CD4-positive, alpha-beta T cell (primary cell): ENCODE results near the gene CSTF3. TPM values are rescaled to one million over a fixed set of nuclear protein-coding genes. Genes with fewer than 3 reads are reported as not detected.

Source experiments
- ATAC-seq: fragments of 200-7000 bp; cut with Tn5 transposase; one replicate; pipeline ENCODE4 v1.10.0; 2022; ENCODE audit warnings: mild to moderate bottlenecking; ENCODE audit not compliant: poor library complexity
- CTCF ChIA-PET: fragments of 350-600 bp; sonication (Branson Sonifier 250); formaldehyde crosslinking; loops from one replicate; lab custom pipeline; 2021; ENCODE audit warnings: antibody characterized with exemption, inconsistent platforms; lab: Charles Lee
- POLR2A ChIA-PET: fragments of 350-600 bp; sonication (Branson Sonifier 250); formaldehyde crosslinking; loops from one replicate; lab custom pipeline; 2021; ENCODE audit warnings: antibody characterized with exemption, inconsistent platforms; lab: Charles Lee
- DNase-seq, 14 experiments: peaks; one replicate each; pipeline ENCODE4 v3.0.0-alpha.2; 2013 to 2020; ENCODE audit warnings: mixed read lengths in 2 of 14
- H3K27ac ChIP-seq, 2 donors: one replicate each; pipeline versions ENCODE4 v1.5.1 to v1.7.0; 2013; ENCODE audit warnings: low read length in 2 of 2, low read depth in 1 of 2, mild to moderate bottlenecking in 1 of 2
- H3K27me3 ChIP-seq, 2 experiments: 1 replicate in 1 of 2; 2 replicates in 1 of 2; pipeline versions ENCODE4 v1.6.1 to v1.7.0; 2013; ENCODE audit warnings: low read length in 2 of 2, control low read depth in 1 of 2, mild to moderate bottlenecking in 1 of 2, moderate library complexity in 1 of 2; ENCODE audit not compliant: insufficient read depth in 2 of 2, control insufficient read depth in 1 of 2
- H3K36me3 ChIP-seq: one replicate; pipeline ENCODE4 v1.6.1; 2013; ENCODE audit warnings: low read length, control low read depth; ENCODE audit not compliant: insufficient read depth
- H3K4me1 ChIP-seq: one replicate; pipeline ENCODE4 v1.6.1; 2013; ENCODE audit warnings: low read length, control low read depth; ENCODE audit not compliant: insufficient read depth
- H3K4me3 ChIP-seq: one replicate; pipeline ENCODE4 v1.5.1; 2013; ENCODE audit warnings: mild to moderate bottlenecking, low read length, moderate library complexity
- H3K9me3 ChIP-seq, 2 experiments: 1 replicate in 1 of 2; 2 replicates in 1 of 2; pipeline versions ENCODE4 v1.6.1 to v1.7.0; 2013; ENCODE audit warnings: low read length in 2 of 2, mild to moderate bottlenecking in 2 of 2, control low read depth in 1 of 2, moderate library complexity in 1 of 2; ENCODE audit not compliant: control insufficient read depth in 1 of 2, insufficient read depth in 1 of 2
- H3K27ac Mint-ChIP-seq: one replicate; pipeline ENCODE4 v1.8.0; 2020; ENCODE audit warnings: mixed read lengths
- H3K27me3 Mint-ChIP-seq: one replicate; pipeline ENCODE4 v1.8.0; 2021; ENCODE audit warnings: mixed read lengths
- H3K36me3 Mint-ChIP-seq: one replicate; pipeline ENCODE4 v1.8.0; 2021; ENCODE audit warnings: low read depth, mixed read lengths
- H3K4me1 Mint-ChIP-seq: one replicate; pipeline ENCODE4 v1.8.0; 2021; ENCODE audit warnings: low read depth, mixed read lengths
- H3K4me3 Mint-ChIP-seq: one replicate; pipeline ENCODE4 v1.8.0; 2020; ENCODE audit warnings: mild to moderate bottlenecking, mixed read lengths
- H3K9me3 Mint-ChIP-seq: one replicate; pipeline ENCODE4 v1.8.0; 2020; ENCODE audit warnings: mixed read lengths
- CTCF ChIP-seq: fragments of 200-600 bp; IDR thresholded peaks from one replicate; pipeline ENCODE4 v1.8.0; 2022; ENCODE audit warnings: antibody characterized with exemption, mild to moderate bottlenecking
- intact Hi-C, 2 experiments: fragments of 100-400 bp; cut with DNase I in 1 of 2; cut with micrococcal nuclease in 1 of 2; formaldehyde crosslinking; loops; one replicate each; pipeline versions ENCODE4 v1.15.1 to v1.9.0; 2023 to 2025; cut with DNase I, micrococcal nuclease
- total RNA-seq, 174 experiments: library from RNA in 2 of 174; stranded (reverse) in 2 of 174; gene quantifications; one replicate each; pipeline ENCODE4 v1.2.3 and lab custom pipeline; 2021 to 2026

Gene CSTF3
- total RNA-seq, 2 experiments from 2014 or later, result 6.4 to 9.9 TPM

DNA sequence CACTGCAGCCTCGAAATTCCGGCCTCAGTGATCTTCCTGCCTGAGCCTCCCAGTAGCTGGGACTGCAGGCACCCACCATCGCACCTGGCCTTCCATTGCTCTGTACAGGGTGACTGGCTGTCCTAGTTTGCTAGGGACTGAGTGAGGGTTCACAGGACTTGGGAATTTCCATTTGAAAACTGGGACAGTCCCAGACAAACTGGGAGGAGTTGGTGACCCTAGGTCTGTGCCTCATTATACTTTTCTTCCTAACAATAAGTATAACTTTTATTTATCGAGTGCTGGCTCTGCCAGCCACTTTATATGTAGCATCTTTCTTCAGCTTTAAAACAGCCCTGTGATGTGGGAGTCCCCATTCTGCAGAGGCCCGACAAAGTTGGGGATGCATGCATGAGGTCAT is 96.4 kb downstream of the CSTF3 start:
- DNase-seq (no peak), ATAC-seq (no peak)
- Histone ChIP-seq H3K27me3 (no peaks in the 10 kb centered on the region), H3K9me3 (no peaks in the 10 kb centered on the region), H3K27ac (no peak overlapping the region), H3K4me1 (peaks cover 19% of the 10 kb centered on the region), H3K4me3 (no peak overlapping the region), H3K36me3 (peaks cover 41% of the 10 kb centered on the region)
- Mint-ChIP-seq H3K4me1 (peaks cover 37% of the 10 kb centered on the region), H3K27me3 (no peaks in the 10 kb centered on the region), H3K27ac (peak overlapping the region; percentile 19), H3K9me3 (no peaks in the 10 kb centered on the region), H3K36me3 (peaks cover 44% of the 10 kb centered on the region), H3K4me3 (no peak overlapping the region)
- TF ChIP-seq CTCF, result no peak
- intact Hi-C loops, result loop anchor here (1.0 to 10.0 kb wide), 6 partner anchors 60 to 256 kb away; no protein-coding TSS in a partner anchor
- CTCF ChIA-PET, result interaction anchor here (1.0 to 1.7 kb wide), 24 partner anchors 8 to 171 kb away, joined by 3 to 48 read pairs (median 4); partner anchors contain the start of genes DEPDC7 and TCP11L1
- POLR2A ChIA-PET, result interaction anchor here (0.9 to 2.4 kb wide), 3 partner anchors 26 to 53 kb away, joined by 3 to 13 read pairs (median 6); partner anchors contain the start of genes DEPDC7 and TCP11L1

DNA sequence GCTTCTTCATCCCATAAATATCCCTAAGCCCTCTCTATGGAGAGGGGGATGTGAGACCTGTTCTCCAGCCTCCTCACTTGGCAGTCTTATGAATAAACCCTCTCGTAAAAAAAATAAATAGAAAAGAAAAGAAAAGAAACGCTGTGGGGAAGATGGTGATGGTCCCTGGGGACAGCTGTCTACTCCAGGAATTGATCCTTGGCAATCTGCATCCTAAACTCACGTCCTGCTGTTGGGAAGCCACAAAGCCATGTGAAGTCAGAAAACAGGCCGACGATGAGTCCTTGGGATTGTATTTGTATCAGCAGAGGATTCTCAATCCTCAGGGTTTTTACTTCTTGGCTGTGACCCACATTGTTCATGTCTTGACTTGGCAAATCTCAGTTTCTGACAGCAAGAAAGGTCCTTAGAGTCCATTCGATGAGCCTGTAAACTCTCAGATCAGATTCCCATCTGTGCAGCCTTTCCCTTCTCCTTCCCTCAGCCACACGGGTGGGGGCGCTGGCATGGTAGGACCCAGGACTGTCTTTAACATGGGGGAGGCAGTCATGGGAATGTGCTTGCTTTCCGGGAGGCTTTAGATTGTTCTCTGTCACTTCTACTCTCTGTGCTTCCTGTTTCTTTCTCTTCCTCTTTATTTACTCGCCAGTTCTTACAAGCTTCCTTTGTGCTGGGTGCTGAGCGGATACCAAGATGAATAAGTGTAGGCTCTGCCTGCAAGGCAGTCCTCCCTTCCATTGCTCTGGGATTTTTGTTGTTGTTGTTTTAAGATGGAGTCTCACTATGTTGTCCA is 97.1 kb downstream of the CSTF3 start:
- no peak for TF ChIP-seq CTCF
- Mint-ChIP-seq H3K4me1 (peaks cover 42% of the 10 kb centered on the region), H3K27me3 (no peaks in the 10 kb centered on the region), H3K9me3 (no peaks in the 10 kb centered on the region), H3K4me3 (no peak overlapping the region), H3K36me3 (peaks cover 45% of the 10 kb centered on the region), H3K27ac (peak overlapping the region; percentile 19)
- Histone ChIP-seq H3K9me3 (no peaks in the 10 kb centered on the region), H3K4me1 (peaks cover 19% of the 10 kb centered on the region), H3K27me3 (no peaks in the 10 kb centered on the region), H3K4me3 (no peak overlapping the region), H3K36me3 (peaks cover 43% of the 10 kb centered on the region), H3K27ac (no peak overlapping the region)
- POLR2A ChIA-PET, result interaction anchor here (2.4 kb wide), 1 partner anchor 25 kb away, joined by 13 read pairs; the partner anchor contains the start of gene TCP11L1
- no peak for ATAC-seq
- CTCF ChIA-PET, result interaction anchor here (1.6 to 1.7 kb wide), 2 partner anchors 88 to 97 kb away, joined by 3 to 7 read pairs; no protein-coding TSS in a partner anchor
- intact Hi-C loops, result loop anchor here in 1 of 2 experiments (2.0 to 10.0 kb wide), 3 partner anchors 59 to 255 kb away; no protein-coding TSS in a partner anchor
- DNase-seq, result peak in 1 of 14 experiments; percentile 9

DNA sequence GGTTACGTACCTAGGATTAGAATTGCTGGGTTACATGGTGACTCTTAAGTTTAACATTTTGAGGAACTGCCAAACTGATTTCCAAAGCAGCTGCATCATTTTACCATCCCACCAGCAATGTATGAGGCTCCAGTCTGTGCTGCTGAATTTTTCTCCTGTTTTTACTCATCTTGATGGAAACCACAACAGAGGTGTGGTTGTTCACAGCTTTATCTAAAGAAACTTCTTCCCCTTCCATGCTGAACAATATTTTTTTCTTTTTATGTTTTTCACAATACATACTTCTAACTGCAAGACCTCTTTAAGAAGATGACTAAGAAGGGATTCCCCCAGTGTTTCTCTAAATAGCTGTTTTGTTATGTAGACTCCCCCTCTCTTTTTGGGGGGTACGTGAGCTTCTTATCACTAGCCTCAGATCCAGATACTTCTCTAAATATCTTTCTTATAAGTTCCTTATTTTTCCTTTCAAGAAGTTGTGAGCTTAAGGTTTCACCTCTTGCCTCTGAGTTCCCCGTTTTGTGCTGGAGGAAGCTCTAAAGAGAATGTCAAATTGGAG is 97.9 kb downstream of the CSTF3 start:
- Histone ChIP-seq H3K4me3 (no peak overlapping the region), H3K27me3 (no peaks in the 10 kb centered on the region), H3K36me3 (peaks cover 43% of the 10 kb centered on the region), H3K27ac (no peak overlapping the region), H3K4me1 (peaks cover 19% of the 10 kb centered on the region), H3K9me3 (no peaks in the 10 kb centered on the region)
- Mint-ChIP-seq H3K4me3 (no peak overlapping the region), H3K27ac (peak overlapping the region; percentile 19), H3K4me1 (peaks cover 42% of the 10 kb centered on the region), H3K27me3 (no peaks in the 10 kb centered on the region), H3K36me3 (peaks cover 53% of the 10 kb centered on the region), H3K9me3 (no peaks in the 10 kb centered on the region)
- CTCF ChIA-PET, result interaction anchor here (1.9 kb wide), 1 partner anchor 108 kb away, joined by 4 read pairs; no protein-coding TSS in a partner anchor
- TF ChIP-seq CTCF, result no peak
- intact Hi-C loops, result loop anchor here in 1 of 2 experiments (10.0 kb wide), 2 partner anchors 59 to 179 kb away; no protein-coding TSS in a partner anchor
- POLR2A ChIA-PET, result no interaction called here
- DNase-seq, result peak in 2 of 14 experiments; percentile 27 to 39
- no peak for ATAC-seq
